Measurements from ENCODE around the gene MBD6. TPM values are rescaled to one million over a fixed set of nuclear protein-coding genes. Genes with fewer than 3 reads are reported as not detected.

The MBD6 gene
- total RNA-seq, 1 experiment from 2014 or later, result 66.8 TPM

DNA sequence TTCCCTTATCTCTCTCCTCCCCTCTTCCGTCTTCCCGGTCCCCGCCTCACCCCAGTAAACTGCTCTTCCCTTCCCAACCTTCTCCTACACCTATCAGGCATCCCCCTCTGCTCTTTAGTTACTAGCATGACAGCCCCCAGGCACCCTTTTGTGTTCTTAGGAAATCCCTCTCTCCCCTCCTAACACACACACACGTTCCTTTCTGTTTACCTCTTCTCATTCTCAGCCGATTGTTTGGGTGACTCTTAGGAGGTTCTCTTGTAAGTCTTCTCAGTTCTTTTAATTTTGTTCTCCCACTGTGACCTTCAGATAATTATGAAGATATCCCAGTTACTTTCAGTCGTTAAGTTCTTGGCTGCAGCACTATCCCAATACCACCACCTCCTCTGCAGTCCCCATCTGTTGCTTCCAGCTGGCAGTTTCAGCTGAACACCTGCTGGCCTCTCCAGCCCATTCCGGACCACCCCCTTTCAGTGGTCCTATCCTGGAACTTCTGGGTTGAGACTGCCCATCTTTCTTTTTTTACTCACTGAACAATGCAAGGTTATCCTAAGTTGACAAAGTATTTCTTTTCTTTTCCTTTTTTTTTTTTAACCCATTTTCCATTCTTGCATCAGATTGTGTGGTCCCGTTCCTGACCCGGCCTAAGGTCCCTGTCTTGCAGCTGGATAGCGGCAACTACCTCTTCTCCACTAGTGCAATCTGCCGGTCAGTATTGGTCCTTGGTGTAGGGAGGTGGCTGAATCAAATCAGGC lies 34.0 kb upstream of the MBD6 start:
- H4K20me1 ChIP-seq (ENCODE audit: control insufficient read depth, insufficient read depth, insufficient read length), result no peaks in the 10 kb centered on the region
- H3K4me1 ChIP-seq (ENCODE audit: insufficient read depth, low read length), result peaks cover 2% of the 10 kb centered on the region; the same call in 1 of the 2 replicates
- peak overlapping the region; percentile 2 for H2BK5ac ChIP-seq (ENCODE audit: insufficient read length, low read length)
- no peak overlapping the region; the same call in 1 of the 2 replicates for H3K4ac ChIP-seq (ENCODE audit: low read depth, low read length)
- peaks cover 5% of the 10 kb centered on the region for H3K23me2 ChIP-seq (ENCODE audit: insufficient read length, low read depth, low read length, poor library complexity, severe bottlenecking)
- H2AFZ ChIP-seq (ENCODE audit: low read length), result no peak overlapping the region
- 100% methylated on average over 1 of the region's 11 CpGs for WGBS (ENCODE audit: extremely low coverage, insufficient read length, low lambda C conversion rate)
- Mint-ChIP-seq H3K27me3 (ENCODE audit: low read depth) (no peaks in the 10 kb centered on the region), H3K9me3 (peaks cover 3 to 6% of the 10 kb centered on the region in 2 experiments; a peak in 3 of 5 replicates), H3K4me1 (peaks cover 8 to 9% of the 10 kb centered on the region in 2 experiments), H3K4me3 (peak overlapping the region; percentile 96 to 97), H3K27ac (peak overlapping the region; percentile 95 to 99 (median 97)), H3K36me3 (ENCODE audit: insufficient read depth in 1 of 3, low read depth in 3 of 3) (peaks cover 48 to 52% (median 49%) of the 10 kb centered on the region in 3 experiments)
- H3K9me3 ChIP-seq (ENCODE audit: control insufficient read depth, low read depth, low read length), result no peaks in the 10 kb centered on the region
- H2BK15ac ChIP-seq (ENCODE audit: low read depth, low read length), result no peak overlapping the region
- no peak overlapping the region for H2BK120ac ChIP-seq (ENCODE audit: low read depth, low read length, poor library complexity, severe bottlenecking)
- TF ChIP-seq, protein P1, sequence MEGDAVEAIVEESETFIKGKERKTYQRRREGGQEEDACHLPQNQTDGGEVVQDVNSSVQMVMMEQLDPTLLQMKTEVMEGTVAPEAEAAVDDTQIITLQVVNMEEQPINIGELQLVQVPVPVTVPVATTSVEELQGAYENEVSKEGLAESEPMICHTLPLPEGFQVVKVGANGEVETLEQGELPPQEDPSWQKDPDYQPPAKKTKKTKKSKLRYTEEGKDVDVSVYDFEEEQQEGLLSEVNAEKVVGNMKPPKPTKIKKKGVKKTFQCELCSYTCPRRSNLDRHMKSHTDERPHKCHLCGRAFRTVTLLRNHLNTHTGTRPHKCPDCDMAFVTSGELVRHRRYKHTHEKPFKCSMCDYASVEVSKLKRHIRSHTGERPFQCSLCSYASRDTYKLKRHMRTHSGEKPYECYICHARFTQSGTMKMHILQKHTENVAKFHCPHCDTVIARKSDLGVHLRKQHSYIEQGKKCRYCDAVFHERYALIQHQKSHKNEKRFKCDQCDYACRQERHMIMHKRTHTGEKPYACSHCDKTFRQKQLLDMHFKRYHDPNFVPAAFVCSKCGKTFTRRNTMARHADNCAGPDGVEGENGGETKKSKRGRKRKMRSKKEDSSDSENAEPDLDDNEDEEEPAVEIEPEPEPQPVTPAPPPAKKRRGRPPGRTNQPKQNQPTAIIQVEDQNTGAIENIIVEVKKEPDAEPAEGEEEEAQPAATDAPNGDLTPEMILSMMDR (conservative IDR thresholded peaks at IDR 0.05), result no peak
- no peak overlapping the region for H2BK20ac ChIP-seq (ENCODE audit: low read depth, low read length, poor library complexity, severe bottlenecking)
- peaks cover 8% of the 10 kb centered on the region; the same call in 1 of the 2 replicates for H3K79me2 ChIP-seq (ENCODE audit: insufficient read depth, low read length)
- H3K27ac ChIP-seq (ENCODE audit: insufficient read length, low read depth, low read length), result no peak overlapping the region
- peak overlapping the region; percentile 85 for H3K9ac ChIP-seq (ENCODE audit: extremely low read depth, insufficient read length, low read length)
- no peaks in the 10 kb centered on the region for H3K27me3 ChIP-seq (ENCODE audit: insufficient read depth, low read length)
- H4K91ac ChIP-seq (ENCODE audit: insufficient read length, low read depth, low read length), result no peak overlapping the region
- H4K5ac ChIP-seq (ENCODE audit: insufficient read length, low read depth, low read length), result no peak overlapping the region
- H3K14ac ChIP-seq (ENCODE audit: insufficient read depth, low read length), result peak overlapping the region; percentile 95; the same call in 1 of the 2 replicates
- no peak overlapping the region for H3T11ph ChIP-seq (ENCODE audit: low read length)
- H3K23ac ChIP-seq (ENCODE audit: insufficient read length, low read depth, low read length), result no peak overlapping the region
- H3K79me1 ChIP-seq (ENCODE audit: insufficient read depth, low read depth, low read length, poor library complexity, severe bottlenecking), result no peaks in the 10 kb centered on the region
- DNase-seq, result no peak
- H3K56ac ChIP-seq (ENCODE audit: insufficient read length, low read depth, low read length), result no peak overlapping the region
- H3K4me2 ChIP-seq (ENCODE audit: insufficient read depth, insufficient read length, low read length), result peak overlapping the region; percentile 90
- H3K18ac ChIP-seq (ENCODE audit: insufficient read length, low read depth, low read length), result peak overlapping the region; percentile 74
- H2AK5ac ChIP-seq (ENCODE audit: insufficient read length, low read length), result no peak overlapping the region
- no peak overlapping the region for H2BK12ac ChIP-seq (ENCODE audit: insufficient read length, low read depth, low read length)
- no peak overlapping the region for H4K8ac ChIP-seq (replicated peaks; ENCODE audit: insufficient read length, low read depth, low read length)

Measured in H9 (cell line).